Ishikawa (cell line): ENCODE data around the gene GINS2.
A peak's percentile ranks its signal among the peaks of the same experiment; 100 is the strongest.

ENCODE experiments used
- CEBPB ChIP-seq: IDR thresholded peaks from 2 replicates; pipeline ENCODE4 v1.6.1; 2012
- CREB1 ChIP-seq: IDR thresholded peaks from 2 replicates; pipeline ENCODE4 v1.6.1; 2012; ENCODE audit warnings: low read depth
- EGR1 ChIP-seq: IDR thresholded peaks from 2 replicates; pipeline ENCODE4 v1.6.1; 2012
- EP300 ChIP-seq: IDR thresholded peaks from 2 replicates; pipeline ENCODE4 v1.6.1; 2012; ENCODE audit warnings: borderline replicate concordance
- FOXM1 ChIP-seq: IDR thresholded peaks from 2 replicates; pipeline ENCODE4 v1.6.1; 2012; ENCODE audit warnings: low read depth, borderline replicate concordance
- NFIC ChIP-seq: IDR thresholded peaks from 2 replicates; pipeline ENCODE4 v1.6.1; 2012
- RAD21 ChIP-seq: IDR thresholded peaks from 2 replicates; pipeline ENCODE4 v1.6.1; 2012; ENCODE audit warnings: low read depth
- TAF1 ChIP-seq: IDR thresholded peaks from 2 replicates; pipeline ENCODE4 v1.6.1; 2012; ENCODE audit warnings: low read depth, mild to moderate bottlenecking
- TCF12 ChIP-seq: IDR thresholded peaks from 2 replicates; pipeline ENCODE4 v1.6.1; 2012; ENCODE audit warnings: low read depth
- TEAD4 ChIP-seq: IDR thresholded peaks from 2 replicates; pipeline ENCODE4 v1.6.1; 2012
- YY1 ChIP-seq: IDR thresholded peaks from 2 replicates; pipeline ENCODE4 v1.6.1; 2012; ENCODE audit warnings: low read depth
- ZBTB7A ChIP-seq: IDR thresholded peaks from 2 replicates; pipeline ENCODE4 v1.6.1; 2012; ENCODE audit warnings: low read depth
- TF ChIP-seq, protein P1 (sequence below): IDR thresholded peaks from 2 replicates; pipeline ENCODE4 v1.6.1; 2012; ENCODE audit warnings: low read depth, mild to moderate bottlenecking
- TF ChIP-seq, protein P2 (sequence below): IDR thresholded peaks from 2 replicates; pipeline ENCODE4 v1.6.1; 2012
- TF ChIP-seq, protein P3 (sequence below): IDR thresholded peaks from 2 replicates; pipeline ENCODE4 v1.6.1; 2012

Gene GINS2

DNA sequence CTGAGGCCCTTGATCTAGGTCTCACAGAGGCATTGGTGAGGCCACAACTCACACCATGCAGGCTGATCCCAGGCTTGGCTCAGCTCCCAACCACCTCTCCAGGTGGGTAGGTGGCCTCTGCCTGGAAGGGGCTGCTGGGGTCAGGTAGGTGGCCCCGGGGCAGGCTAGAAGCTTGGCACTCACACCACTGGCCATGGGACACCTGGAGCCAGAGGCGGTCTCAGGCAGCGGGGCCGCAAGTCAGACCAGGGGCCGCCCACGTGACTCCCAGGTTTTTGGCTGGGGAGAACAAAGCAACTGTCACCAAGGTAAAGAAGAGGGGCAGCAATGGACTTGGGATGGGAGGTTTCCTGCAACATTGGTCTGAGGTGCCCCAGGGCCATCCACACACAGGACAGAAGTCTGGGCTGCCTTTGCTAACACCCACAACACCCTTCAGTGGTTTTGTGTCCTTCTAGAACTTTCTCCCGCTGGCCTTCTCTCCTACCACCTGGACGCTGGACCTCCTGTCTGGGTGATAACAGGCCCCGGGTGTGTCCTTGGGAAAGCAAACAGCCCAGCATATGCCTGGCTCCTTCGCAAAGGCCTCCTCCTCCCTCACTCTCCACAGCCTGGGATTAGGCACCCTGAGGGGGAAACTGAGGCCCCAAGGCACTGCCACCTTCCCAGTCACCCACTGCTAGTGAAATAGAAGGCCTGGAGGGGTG, 45.7 kb upstream of the GINS2 start:
- TF ChIP-seq, protein P1, sequence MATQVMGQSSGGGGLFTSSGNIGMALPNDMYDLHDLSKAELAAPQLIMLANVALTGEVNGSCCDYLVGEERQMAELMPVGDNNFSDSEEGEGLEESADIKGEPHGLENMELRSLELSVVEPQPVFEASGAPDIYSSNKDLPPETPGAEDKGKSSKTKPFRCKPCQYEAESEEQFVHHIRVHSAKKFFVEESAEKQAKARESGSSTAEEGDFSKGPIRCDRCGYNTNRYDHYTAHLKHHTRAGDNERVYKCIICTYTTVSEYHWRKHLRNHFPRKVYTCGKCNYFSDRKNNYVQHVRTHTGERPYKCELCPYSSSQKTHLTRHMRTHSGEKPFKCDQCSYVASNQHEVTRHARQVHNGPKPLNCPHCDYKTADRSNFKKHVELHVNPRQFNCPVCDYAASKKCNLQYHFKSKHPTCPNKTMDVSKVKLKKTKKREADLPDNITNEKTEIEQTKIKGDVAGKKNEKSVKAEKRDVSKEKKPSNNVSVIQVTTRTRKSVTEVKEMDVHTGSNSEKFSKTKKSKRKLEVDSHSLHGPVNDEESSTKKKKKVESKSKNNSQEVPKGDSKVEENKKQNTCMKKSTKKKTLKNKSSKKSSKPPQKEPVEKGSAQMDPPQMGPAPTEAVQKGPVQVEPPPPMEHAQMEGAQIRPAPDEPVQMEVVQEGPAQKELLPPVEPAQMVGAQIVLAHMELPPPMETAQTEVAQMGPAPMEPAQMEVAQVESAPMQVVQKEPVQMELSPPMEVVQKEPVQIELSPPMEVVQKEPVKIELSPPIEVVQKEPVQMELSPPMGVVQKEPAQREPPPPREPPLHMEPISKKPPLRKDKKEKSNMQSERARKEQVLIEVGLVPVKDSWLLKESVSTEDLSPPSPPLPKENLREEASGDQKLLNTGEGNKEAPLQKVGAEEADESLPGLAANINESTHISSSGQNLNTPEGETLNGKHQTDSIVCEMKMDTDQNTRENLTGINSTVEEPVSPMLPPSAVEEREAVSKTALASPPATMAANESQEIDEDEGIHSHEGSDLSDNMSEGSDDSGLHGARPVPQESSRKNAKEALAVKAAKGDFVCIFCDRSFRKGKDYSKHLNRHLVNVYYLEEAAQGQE: no peak
- no peak for TF ChIP-seq CEBPB
- no peak for TF ChIP-seq EGR1
- TF ChIP-seq, protein P2, sequence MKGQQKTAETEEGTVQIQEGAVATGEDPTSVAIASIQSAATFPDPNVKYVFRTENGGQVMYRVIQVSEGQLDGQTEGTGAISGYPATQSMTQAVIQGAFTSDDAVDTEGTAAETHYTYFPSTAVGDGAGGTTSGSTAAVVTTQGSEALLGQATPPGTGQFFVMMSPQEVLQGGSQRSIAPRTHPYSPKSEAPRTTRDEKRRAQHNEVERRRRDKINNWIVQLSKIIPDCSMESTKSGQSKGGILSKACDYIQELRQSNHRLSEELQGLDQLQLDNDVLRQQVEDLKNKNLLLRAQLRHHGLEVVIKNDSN: no peak
- TF ChIP-seq ZBTB7A: no peak
- TF ChIP-seq YY1: no peak
- TF ChIP-seq RAD21: no peak
- no peak for TF ChIP-seq TCF12
- TF ChIP-seq NFIC: no peak
- no peak for TF ChIP-seq CREB1
- no peak for TF ChIP-seq EP300
- no peak for TF ChIP-seq TEAD4
- no peak for TF ChIP-seq TAF1
- TF ChIP-seq FOXM1: no peak
- TF ChIP-seq, protein P3, sequence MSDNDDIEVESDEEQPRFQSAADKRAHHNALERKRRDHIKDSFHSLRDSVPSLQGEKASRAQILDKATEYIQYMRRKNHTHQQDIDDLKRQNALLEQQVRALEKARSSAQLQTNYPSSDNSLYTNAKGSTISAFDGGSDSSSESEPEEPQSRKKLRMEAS: no peak

DNA sequence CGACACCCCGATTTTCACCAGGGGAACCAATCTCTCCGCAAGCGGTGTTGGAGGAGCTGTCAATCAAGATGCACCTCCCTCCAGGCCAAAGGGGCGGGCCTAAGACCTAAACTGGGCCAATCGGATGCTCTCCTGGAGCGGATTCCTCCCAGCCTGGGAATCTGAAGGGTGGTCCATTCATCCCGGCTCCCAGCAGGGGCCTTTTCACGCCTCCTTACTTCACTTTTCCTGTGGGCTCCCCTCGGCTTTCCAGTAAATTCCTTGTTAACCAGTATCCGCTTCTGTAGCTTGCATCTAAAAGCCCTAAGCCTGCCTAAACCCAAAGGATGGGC, 45.1 kb upstream of the GINS2 start:
- TF ChIP-seq ZBTB7A (no peak), TAF1 (no peak), NFIC (no peak), YY1 (no peak), CREB1 (no peak), EGR1 (no peak), TCF12 (no peak), EP300 (no peak), RAD21 (no peak), FOXM1 (no peak)
- TF ChIP-seq, protein P3: no peak
- TF ChIP-seq, protein P1: no peak

- TF ChIP-seq TCF12: no peak
- no peak for TF ChIP-seq EGR1
- TF ChIP-seq ZBTB7A: no peak
- 0 out of 2 replicates have a peak, but pooled peaks have one; percentile 44 for TF ChIP-seq CEBPB
- TF ChIP-seq, protein P3: no peak
These were observed 44.5 kb upstream of the GINS2 start for GRCh38 chr16:85733155-85733838.

GRCh38 chr16:85731179-85731578, 42.4 kb upstream of the GINS2 start:
- no peak for TF ChIP-seq TEAD4
- TF ChIP-seq, protein P2: peak; percentile 50; the same call in 1 of the 2 replicates

DNA sequence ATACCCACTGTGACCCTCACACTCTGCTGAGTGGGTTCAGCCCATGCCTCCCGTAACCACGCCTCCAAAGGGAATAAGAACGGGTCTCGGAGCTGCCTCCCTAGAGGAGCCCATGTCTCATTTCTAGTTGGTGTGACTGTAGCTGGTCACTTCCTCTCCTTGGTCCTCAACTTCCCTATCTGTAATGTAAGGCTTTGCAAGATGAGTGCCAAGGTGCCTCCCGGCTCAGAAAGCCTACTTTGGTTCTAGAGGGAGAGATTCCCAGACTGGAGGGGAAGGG, 41.4 kb upstream of the GINS2 start:
- TF ChIP-seq, protein P2: no peak
- TF ChIP-seq TCF12: no peak
- TF ChIP-seq CREB1: no peak
- TF ChIP-seq, protein P1: no peak
- no peak for TF ChIP-seq EGR1
